Spleen (tissue), 11 donors: ENCODE data around the gene COBL. TPM values are rescaled to one million over a fixed set of nuclear protein-coding genes. Genes with fewer than 3 reads are reported as not detected.

Source experiments
- DNase-seq: peaks from one replicate; pipeline ENCODE4 v3.0.0-alpha.2; 2020
- H3K27ac ChIP-seq, 8 donors: fragments of 200-600 bp; sonication (generic) in 7 of 8; 1 replicate in 4 of 8; 2 replicates in 4 of 8; pipeline versions ENCODE4 v1.5.0 to v1.8.0; 2016 to 2021; ENCODE audit warnings: inconsistent platforms in 4 of 8, mild to moderate bottlenecking in 4 of 8, moderate library complexity in 1 of 8
- H3K27me3 ChIP-seq, 7 donors: fragments of 200-600 bp; sonication (generic) in 6 of 7; replicated peaks in 1 of 7; 1 replicate in 4 of 7; 2 replicates in 3 of 7; pipeline versions ENCODE4 v1.5.0 to v1.8.0; 2016 to 2021; ENCODE audit warnings: inconsistent platforms in 3 of 7, mild to moderate bottlenecking in 1 of 7
- H3K36me3 ChIP-seq, 6 donors: fragments of 200-600 bp; sonication (generic) in 5 of 6; 1 replicate in 4 of 6; 2 replicates in 2 of 6; pipeline versions ENCODE4 v1.5.0 to v1.8.0; 2016 to 2021; ENCODE audit warnings: inconsistent platforms in 2 of 6
- H3K4me1 ChIP-seq, 6 donors: fragments of 200-600 bp; sonication (generic) in 5 of 6; 1 replicate in 3 of 6; 2 replicates in 3 of 6; pipeline versions ENCODE4 v1.5.0 to v1.8.0; 2016 to 2021; ENCODE audit warnings: inconsistent platforms in 3 of 6
- H3K4me3 ChIP-seq, 8 donors: fragments of 200-600 bp; sonication (generic) in 7 of 8; 1 replicate in 4 of 8; 2 replicates in 4 of 8; pipeline versions ENCODE4 v1.5.0 to v1.8.0; 2016 to 2021; ENCODE audit warnings: inconsistent platforms in 4 of 8, mild to moderate bottlenecking in 4 of 8, moderate library complexity in 2 of 8
- H3K9me3 ChIP-seq, 8 donors: fragments of 200-600 bp; sonication (generic) in 7 of 8; 1 replicate in 4 of 8; 2 replicates in 4 of 8; pipeline versions ENCODE4 v1.5.0 to v1.8.0; 2016 to 2021; ENCODE audit warnings: inconsistent platforms in 4 of 8
- CTCF ChIP-seq, 11 experiments: fragments of 200-600 bp in 7 of 11; fragments of 450-650 bp in 4 of 11; sonication (generic) in 4 of 11; IDR thresholded peaks in 8 of 11; conservative IDR thresholded peaks in 3 of 11; 1 replicate in 7 of 11; 2 replicates in 4 of 11; pipeline versions ENCODE4 v1.4.0 to v1.8.0; 2016 to 2021; ENCODE audit warnings: antibody characterized with exemption in 11 of 11, inconsistent platforms in 4 of 11, mild to moderate bottlenecking in 1 of 11
- POLR2A ChIP-seq, 3 donors: fragments of 450-650 bp; IDR thresholded peaks; one replicate each; pipeline ENCODE4 v1.5.1; 2017; ENCODE audit warnings: antibody characterized with exemption in 3 of 3, mild to moderate bottlenecking in 1 of 3
- POLR2AphosphoS5 ChIP-seq, 3 donors: sonication (generic); formaldehyde crosslinking; IDR thresholded peaks; one replicate each; pipeline ENCODE4 v1.5.1; 2017; ENCODE audit warnings: antibody characterized with exemption in 3 of 3
- WGBS, 5 donors: extraction: QIAGEN DNeasy Blood & Tissue Kit in 3 of 5; methylation state at CpG; one replicate each; pipeline versions ENCODE4 v1.1.5 to v1.1.7; 2013 to 2018; 5-methylcytosine and 5-hydroxymethylcytosine counted together
- intact Hi-C: fragments of 100-400 bp; cut with DNase I; formaldehyde crosslinking; loops from one replicate; pipeline ENCODE4 v1.15.0; 2023; ENCODE audit warnings: low total_unique reads
- polyA plus RNA-seq, 3 donors: library from polyadenylated mRNA; stranded (reverse); fragments of 200-250 nt; gene quantifications; one replicate each; pipeline ENCODE4 v1.2.1, GENCODE V29; 2013
- total RNA-seq, 7 donors: library from RNA; depleted of rRNA in 3 of 7; stranded (reverse); fragments of >200 nt in 3 of 7; fragmentation: NEBNext Ultra II Directional in 4 of 7; extraction: Animal tissue kit (Norgen Biotek cat#: 25700) in 4 of 7; gene quantifications; one replicate each; pipeline versions ENCODE4 v1.1.0 to v1.2.1, GENCODE V29; 2016 to 2021
- donor health status: healthy with polysubstance abuse.
- donor health status: DM: no; HTN: no; CAD: no; lungs with moderate emphysema.
- donor health status: DM: no; HTN: no; CAD: no.
- donor health status: Bipolar disorder and iron deficiency.
- donor health status: healthy.
- donor health status: DM: no; HTN: no; CAD: no.
- donor health status: DM: yes; HTN: yes; CAD: no.

The COBL gene
- total and polyA plus RNA-seq, 10 donors = 0.09 to 0.80 (median 0.57) TPM; not detected in 1

DNA sequence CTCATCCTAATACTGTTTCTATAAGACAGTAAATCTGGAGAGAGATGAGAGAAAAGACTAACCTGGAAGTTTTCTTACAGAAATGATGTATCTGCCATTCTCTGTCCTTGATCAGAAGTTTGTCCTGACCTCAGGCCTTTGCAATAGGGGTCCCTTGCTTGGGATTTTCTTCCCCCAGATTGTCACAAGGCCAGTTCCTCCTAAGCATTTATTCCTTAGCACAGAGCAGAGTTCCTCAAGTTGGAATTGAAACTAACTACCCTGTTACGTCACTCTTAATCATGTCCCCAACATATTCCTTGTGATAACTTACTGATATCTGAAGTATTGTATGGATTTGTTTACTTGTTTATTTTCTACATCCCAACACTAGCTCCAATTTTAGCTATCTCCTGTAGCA is 202.1 kb downstream of the COBL start:
- WGBS, 5 donors = 76 to 93% (median 86%) methylated on average over 1 of the region's 1 CpG
- Histone ChIP-seq H3K9me3 (peaks cover 0 to 13% (median 9%) of the 10 kb centered on the region in 8 donors), H3K36me3 (no peaks in the 10 kb centered on the region), H3K4me3 (no peak overlapping the region), H3K4me1 (no peaks in the 10 kb centered on the region), H3K27ac (no peak overlapping the region), H3K27me3 (no peaks in the 10 kb centered on the region)
- intact Hi-C loops = no loop called here
- no peak for DNase-seq
- TF ChIP-seq CTCF (IDR thresholded peaks at IDR 0.05 in 8 of 11, conservative IDR thresholded peaks at IDR 0.05 in 3 of 11) (no peak), POLR2A (IDR thresholded peaks at IDR 0.05) (no peak)

GRCh38 chr7:51113962-51114361 is 202.6 kb downstream of the COBL start:
- intact Hi-C loops = no loop called here
- H3K36me3 ChIP-seq = no peaks in the 10 kb centered on the region
- WGBS, 5 donors = 89 to 94% (median 92%) methylated on average over 7 of the region's 7 CpGs

DNA sequence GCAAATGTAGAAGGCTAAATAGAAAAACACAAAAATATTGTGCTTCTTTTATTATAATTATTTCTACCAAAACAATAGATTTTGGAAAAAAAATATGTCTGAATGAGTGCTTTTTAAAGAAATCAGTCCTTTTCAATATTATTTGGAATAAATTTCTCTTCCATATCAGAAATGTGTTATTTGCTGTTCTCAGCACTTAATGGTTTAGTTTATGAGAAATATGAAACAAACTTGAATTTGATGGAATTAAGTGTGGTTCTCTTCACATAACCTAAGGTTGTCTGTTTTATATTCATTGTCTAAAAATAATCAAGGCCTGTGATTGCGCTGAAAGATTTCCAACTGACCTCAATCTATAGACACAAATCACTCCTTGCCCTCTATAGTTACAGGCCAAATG is 203.0 kb downstream of the COBL start:
- no peak overlapping the region for H3K27ac ChIP-seq
- H3K9me3 ChIP-seq = peaks cover 0 to 13% (median 9%) of the 10 kb centered on the region in 8 donors
- intact Hi-C loops = no loop called here
- H3K4me1 ChIP-seq = no peaks in the 10 kb centered on the region
- WGBS, 5 donors = 91 to 98% (median 95%) methylated on average over 1 of the region's 1 CpG
- H3K36me3 ChIP-seq = no peaks in the 10 kb centered on the region
- H3K27me3 ChIP-seq = no peaks in the 10 kb centered on the region
- no peak overlapping the region for H3K4me3 ChIP-seq
- DNase-seq = no peak
- TF ChIP-seq POLR2A (IDR thresholded peaks at IDR 0.05) = no peak
- TF ChIP-seq POLR2AphosphoS5 (IDR thresholded peaks at IDR 0.05) = no peak
- no peak for TF ChIP-seq CTCF (IDR thresholded peaks at IDR 0.05 in 8 of 11, conservative IDR thresholded peaks at IDR 0.05 in 3 of 11)

More at GRCh38 chr7:51113962-51114361, 202.6 kb downstream of the COBL start:
- Histone ChIP-seq H3K9me3 (peaks cover 0 to 13% (median 9%) of the 10 kb centered on the region in 8 donors), H3K4me1 (no peaks in the 10 kb centered on the region), H3K4me3 (no peak overlapping the region), H3K27me3 (no peaks in the 10 kb centered on the region), H3K27ac (no peak overlapping the region)
- no peak for TF ChIP-seq CTCF (IDR thresholded peaks at IDR 0.05 in 8 of 11, conservative IDR thresholded peaks at IDR 0.05 in 3 of 11)
- DNase-seq = no peak

DNA sequence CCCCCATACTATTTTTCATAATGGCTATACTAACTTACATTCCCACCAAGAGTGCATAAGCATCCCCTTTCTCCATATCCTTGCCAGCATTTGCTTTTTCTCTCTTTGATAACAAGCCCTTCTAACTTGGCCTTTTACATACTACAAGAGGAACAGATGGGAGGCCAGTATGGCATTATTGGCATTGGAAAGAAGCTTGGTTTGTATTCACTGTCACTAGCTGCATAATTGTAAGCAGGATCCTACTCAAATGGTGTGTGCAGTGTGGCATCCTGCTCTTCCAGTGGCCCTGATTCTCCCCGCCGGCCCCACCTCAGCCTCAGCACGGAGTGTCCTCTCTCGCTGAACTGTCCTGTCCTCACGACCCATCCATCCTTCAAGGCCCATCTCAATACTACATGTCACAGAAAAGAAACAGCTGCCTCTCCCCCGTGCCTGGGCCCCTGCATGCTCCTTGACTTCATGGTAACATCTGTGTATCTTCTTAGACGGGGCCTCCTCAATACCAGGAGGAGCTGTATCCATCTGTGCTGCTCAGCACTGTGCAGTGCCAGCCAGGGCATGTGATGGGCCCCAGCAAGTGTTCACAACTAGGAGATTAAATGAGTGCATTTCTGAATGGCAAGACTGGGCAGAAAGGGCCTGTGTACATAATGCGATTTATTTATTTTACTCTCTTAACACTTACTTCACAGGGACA is 205.2 kb downstream of the COBL start:
- Histone ChIP-seq H3K4me1 (no peaks in the 10 kb centered on the region), H3K27me3 (no peaks in the 10 kb centered on the region), H3K27ac (no peak overlapping the region), H3K4me3 (no peak overlapping the region), H3K36me3 (no peaks in the 10 kb centered on the region), H3K9me3 (peaks cover 0 to 10% (median 8%) of the 10 kb centered on the region in 8 donors)
- intact Hi-C loops = no loop called here
- 80 to 93% (median 85%) methylated on average over 8 of the region's 8 CpGs for WGBS, 5 donors
- DNase-seq = no peak
- TF ChIP-seq POLR2A (IDR thresholded peaks at IDR 0.05) (no peak), CTCF (IDR thresholded peaks at IDR 0.05 in 8 of 11, conservative IDR thresholded peaks at IDR 0.05 in 3 of 11) (no peak), POLR2AphosphoS5 (IDR thresholded peaks at IDR 0.05) (no peak)
